ENCODE data around the gene MGLL.
"Not testable (repeated sequence)": the region's sequence is repeated elsewhere in the genome, so short reads cannot be mapped to it uniquely, and the experiment has no call there.

MGLL gene

DNA sequence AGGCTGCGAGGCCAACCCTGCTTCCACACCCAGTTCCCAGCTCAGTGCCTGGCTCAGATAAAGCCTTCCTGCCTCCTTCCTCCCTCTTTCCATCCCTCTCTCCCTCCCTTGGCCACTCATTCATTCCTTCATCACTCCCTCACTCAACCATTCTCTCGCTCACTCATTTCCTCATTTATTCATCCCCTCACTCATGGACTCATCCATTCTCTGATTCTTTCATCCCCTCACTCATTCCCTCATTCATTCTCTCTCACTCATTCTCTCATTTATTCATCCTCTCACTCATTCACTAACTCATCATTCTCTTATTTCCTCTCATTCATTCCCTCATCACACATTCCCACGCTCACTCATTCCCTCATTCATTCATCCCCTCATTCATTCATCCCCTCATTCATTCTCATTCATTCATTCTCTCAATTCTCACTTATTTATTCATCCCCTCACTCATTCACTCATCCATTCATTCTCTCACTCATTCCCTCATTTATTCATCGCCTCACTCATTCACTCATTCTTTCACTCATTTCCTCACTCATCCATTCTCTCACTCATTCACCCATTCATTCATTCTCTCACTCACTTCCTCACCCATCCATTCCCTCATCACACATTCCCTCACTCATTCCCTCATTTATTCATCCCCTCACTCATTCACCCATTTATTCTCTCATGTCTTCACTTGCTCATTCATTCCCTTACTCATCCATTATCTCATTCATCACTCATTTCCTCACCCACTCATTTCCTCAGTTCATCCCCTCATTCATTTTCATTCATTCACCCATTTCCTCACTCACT, 136.4 kb downstream of the MGLL start:
- no peaks in the 10 kb centered on the region for H4K20me1 ChIP-seq
- no peaks in the 10 kb centered on the region for H3K27me3 ChIP-seq
- TF ChIP-seq Cebpa-rat (IDR thresholded peaks at IDR 0.05): no peak
- peaks cover 0 to 8% (median 0%) of the 10 kb centered on the region in 11 experiments; a peak in 5 of 22 replicates for H3K9me3 ChIP-seq (replicated peaks in 1 of 11)
- no peak overlapping the region for H3K9ac ChIP-seq
- H3K4me2 ChIP-seq: no peak overlapping the region; a peak in 1 of 22 replicates
- peaks cover 10 to 75% (median 58%) of the 10 kb centered on the region in 10 experiments for H3K4me1 ChIP-seq
- no peak overlapping the region for H3K27ac ChIP-seq
- H3K36me3 ChIP-seq: no peaks in the 10 kb centered on the region
- no peak overlapping the region for H3K4me3 ChIP-seq

DNA sequence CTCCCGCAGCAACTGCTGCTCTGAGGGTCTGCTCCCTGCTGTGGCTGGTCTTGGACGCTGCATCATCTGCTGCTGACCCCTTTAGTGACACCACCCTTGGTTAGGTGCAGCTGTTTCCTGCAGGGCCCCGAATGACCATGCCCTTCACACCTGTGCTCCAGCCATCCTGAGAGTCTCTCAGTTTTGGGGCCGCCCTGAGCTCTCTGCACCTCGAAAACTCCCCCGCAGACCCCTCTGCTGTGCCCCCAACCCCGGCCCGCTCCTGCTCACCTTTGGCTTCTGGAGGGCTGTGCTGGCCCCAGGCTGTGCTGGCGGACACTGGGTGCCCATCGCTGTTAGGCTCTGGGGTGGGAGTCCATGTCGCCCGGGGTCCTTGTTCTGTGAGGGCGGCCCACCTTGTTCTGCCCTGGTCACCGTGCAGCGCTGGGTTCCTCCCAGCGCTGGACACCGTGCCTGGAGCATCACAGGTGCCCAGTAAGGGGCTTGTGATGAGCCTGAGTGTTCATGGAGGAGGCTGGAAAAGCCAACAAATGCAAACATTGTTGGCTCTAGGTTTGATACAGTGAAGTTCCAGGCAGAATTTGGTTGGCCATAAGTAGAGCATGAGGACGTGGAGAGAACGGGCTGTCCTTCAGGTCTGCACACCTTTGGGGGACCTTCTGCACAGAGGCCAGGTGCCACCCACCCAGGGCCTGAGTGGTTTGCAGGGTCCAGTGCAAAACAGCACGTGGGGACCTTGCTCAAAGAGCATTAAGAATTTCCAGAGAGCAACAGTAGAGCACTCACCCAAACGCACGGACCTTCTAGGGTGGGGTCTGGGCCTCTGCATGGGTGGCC, 137.2 kb downstream of the MGLL start:
- Histone ChIP-seq H3K9me3 (replicated peaks in 1 of 11) (peaks cover 0 to 8% (median 0%) of the 10 kb centered on the region in 11 experiments; a peak in 5 of 22 replicates), H3K4me2 (peak overlapping the region in 5 of 11 experiments; percentile 5 to 28 (median 20); a peak in 5 of 22 replicates), H3K9ac (no peak overlapping the region), H4K20me1 (no peaks in the 10 kb centered on the region; a peak in 1 of 22 replicates), H3K27me3 (no peaks in the 10 kb centered on the region), H3K36me3 (peaks cover 0 to 3% (median 0%) of the 10 kb centered on the region in 11 experiments; a peak in 5 of 22 replicates), H3K4me3 (no peak overlapping the region), H3K4me1 (peaks cover 7 to 75% (median 56%) of the 10 kb centered on the region in 10 experiments), H3K27ac (no peak overlapping the region)
- TF ChIP-seq Cebpa-rat (IDR thresholded peaks at IDR 0.05): no peak

DNA sequence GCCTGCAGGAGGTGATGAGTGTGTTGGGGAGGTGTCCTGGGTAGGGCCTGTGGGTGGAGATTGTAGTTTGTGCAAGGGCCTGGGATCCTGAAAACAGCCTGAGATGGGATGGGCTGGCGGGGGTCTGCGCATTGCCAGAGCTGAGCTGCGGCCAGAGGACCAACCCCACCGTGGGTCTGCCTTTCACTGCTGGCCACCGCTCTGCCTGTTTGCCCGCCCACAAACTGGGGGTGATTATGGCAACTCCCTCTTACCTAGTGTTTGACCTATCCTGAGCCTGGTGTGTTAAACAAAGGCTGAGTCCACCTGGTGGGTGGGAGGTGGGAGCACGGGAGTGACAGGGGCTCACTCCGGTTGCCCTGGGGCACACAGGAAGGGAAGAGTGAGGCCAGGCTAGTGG, 139.8 kb downstream of the MGLL start:
- H3K36me3 ChIP-seq: peaks cover 0 to 26% (median 0%) of the 10 kb centered on the region in 11 experiments; a peak in 8 of 22 replicates
- H3K9me3 ChIP-seq (replicated peaks in 1 of 11): peaks cover 0 to 8% (median 0%) of the 10 kb centered on the region in 11 experiments; a peak in 5 of 22 replicates
- H3K4me1 ChIP-seq: peaks cover 7 to 63% (median 47%) of the 10 kb centered on the region in 10 experiments
- H3K9ac ChIP-seq: no peak overlapping the region; a peak in 1 of 22 replicates
- TF ChIP-seq Cebpa-rat (IDR thresholded peaks at IDR 0.05): no peak
- peak overlapping the region in 10 of 11 experiments; percentile 10 to 78 (median 67); a peak in 16 of 22 replicates for H3K4me2 ChIP-seq
- no peaks in the 10 kb centered on the region for H3K27me3 ChIP-seq
- peaks cover 0 to 3% (median 0%) of the 10 kb centered on the region in 11 experiments; a peak in 2 of 22 replicates for H4K20me1 ChIP-seq
- H3K4me3 ChIP-seq: no peak overlapping the region
- peak overlapping the region in 3 of 11 experiments; percentile 11 to 60 (median 40); a peak in 3 of 22 replicates for H3K27ac ChIP-seq

DNA sequence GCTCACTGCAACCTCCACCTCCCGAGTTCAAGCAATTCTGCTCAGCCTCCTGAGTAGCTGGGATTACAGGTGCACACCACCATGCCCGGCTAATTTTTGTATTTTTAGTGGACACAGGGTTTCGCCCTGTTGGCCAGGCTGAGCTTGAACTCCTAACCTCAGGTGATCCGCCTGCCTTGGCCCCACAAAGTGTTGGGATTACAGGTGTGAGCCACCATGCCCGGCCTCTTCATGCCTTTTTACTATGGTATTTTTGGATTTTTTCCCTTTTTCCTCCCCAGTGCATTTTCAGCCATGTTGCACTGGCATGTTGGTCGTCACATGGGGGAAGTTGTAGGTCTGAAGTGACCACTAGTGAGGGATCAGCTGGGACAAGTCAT, 140.2 kb downstream of the MGLL start:
- H3K27me3 ChIP-seq; H3K4me3 ChIP-seq; H4K20me1 ChIP-seq; H3K9me3 ChIP-seq (replicated peaks in 1 of 11): not testable (repeated sequence)
- Histone ChIP-seq H3K4me1 (peaks cover 7 to 66% (median 51%) of the 10 kb centered on the region in 10 experiments), H3K4me2 (peak overlapping the region in 10 of 11 experiments; percentile 10 to 78 (median 67); a peak in 18 of 22 replicates), H3K27ac (peak overlapping the region in 5 of 11 experiments; percentile 11 to 69 (median 60); a peak in 6 of 22 replicates), H3K9ac (peak overlapping the region in 2 of 11 experiments; percentile 57 to 62; a peak in 1 of 22 replicates), H3K36me3 (peaks cover 0 to 30% (median 0%) of the 10 kb centered on the region in 11 experiments; a peak in 8 of 22 replicates)

DNA sequence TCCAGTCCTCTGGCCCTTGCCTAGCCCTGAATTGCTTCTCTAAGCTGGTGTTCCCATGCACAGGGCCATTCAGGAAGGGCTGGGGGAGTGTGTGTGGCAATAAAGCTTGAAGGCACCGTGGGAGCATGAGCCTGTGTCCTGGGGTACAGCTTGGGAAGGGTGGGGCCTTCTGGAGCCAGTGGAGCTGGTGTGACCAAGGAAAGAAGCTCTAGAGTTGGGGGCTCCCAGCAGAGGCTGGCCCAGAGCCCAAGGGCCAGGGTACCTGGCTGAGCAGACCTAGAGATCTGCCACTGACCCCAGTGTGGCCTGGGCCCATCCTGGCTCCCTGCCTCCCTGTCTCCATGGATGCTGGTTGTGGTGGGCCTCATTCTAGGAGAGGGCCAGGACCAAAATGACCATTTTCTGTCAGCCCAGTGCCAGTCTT, 141.5 kb downstream of the MGLL start:
- Histone ChIP-seq H3K9me3 (replicated peaks in 1 of 11) (peaks cover 0 to 8% (median 0%) of the 10 kb centered on the region in 11 experiments; a peak in 4 of 22 replicates), H3K4me2 (peak overlapping the region in 9 of 11 experiments; percentile 38 to 78 (median 73); a peak in 17 of 22 replicates), H3K27ac (peak overlapping the region in 1 of 11 experiments; percentile 60; a peak in 2 of 22 replicates), H3K27me3 (no peaks in the 10 kb centered on the region), H3K36me3 (peaks cover 0 to 44% (median 0%) of the 10 kb centered on the region in 11 experiments; a peak in 9 of 22 replicates), H4K20me1 (peaks cover 0 to 6% (median 0%) of the 10 kb centered on the region in 11 experiments; a peak in 3 of 22 replicates), H3K9ac (peak overlapping the region in 2 of 11 experiments; percentile 59 to 62; a peak in 1 of 22 replicates), H3K4me3 (no peak overlapping the region), H3K4me1 (peaks cover 7 to 79% (median 64%) of the 10 kb centered on the region in 10 experiments)
- no peak for TF ChIP-seq Cebpa-rat (IDR thresholded peaks at IDR 0.05)

DNA sequence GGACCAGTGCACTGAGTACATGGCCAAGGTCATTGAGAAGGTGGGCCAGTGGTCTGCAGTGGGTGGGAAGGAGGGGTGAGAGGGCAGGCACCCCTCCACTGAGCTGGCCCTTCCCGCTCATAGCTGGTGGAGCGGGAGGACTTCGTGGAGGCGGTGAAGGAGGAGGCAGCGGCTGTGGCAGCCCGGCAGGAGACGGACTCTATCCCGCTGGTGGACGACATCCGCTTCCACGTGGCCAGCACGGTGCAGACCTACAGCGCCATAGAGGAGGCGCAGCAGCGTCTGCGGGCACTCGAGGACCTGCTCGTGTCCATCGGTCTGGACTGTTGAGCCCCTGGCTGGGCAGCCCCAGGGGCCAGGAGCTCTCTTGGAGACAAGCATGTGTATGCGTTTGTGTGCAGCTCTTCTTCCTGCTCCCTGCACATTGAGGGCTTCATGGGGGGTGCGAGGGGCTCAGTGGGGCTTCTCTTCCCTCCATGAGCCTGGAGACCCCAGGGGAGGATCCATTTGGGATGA, 142.1 kb downstream of the MGLL start:
- H3K4me1 ChIP-seq: peaks cover 7 to 80% (median 65%) of the 10 kb centered on the region in 10 experiments
- TF ChIP-seq Cebpa-rat (IDR thresholded peaks at IDR 0.05): no peak

DNA sequence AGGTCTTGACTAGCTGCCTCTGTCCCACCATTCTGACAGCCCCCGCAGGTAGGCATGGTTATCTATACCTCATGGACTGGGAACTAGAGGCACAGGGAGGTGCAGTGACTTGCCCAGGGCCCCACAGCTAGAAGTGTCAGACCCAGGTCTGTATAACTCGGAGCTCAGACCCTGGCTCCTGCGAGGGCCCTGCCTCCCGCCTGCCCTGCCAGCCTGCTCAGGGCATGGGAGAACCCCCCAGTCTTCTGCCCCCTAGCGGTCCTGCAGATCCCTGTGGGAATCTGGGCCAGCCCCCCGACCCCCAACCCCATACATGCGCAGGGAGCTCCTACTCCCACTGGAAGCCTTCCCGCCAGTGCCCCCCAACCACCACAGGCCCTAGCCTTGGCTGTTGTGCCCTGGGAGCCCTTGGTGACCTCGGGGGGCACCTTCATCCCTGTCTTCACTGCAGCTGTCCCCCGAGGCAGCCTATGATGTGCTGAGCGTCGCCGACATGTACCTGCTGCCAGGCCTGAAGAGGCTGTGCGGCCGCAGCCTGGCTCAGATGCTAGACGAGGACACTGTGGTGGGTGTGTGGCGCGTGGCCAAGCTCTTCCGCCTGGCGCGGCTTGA, 142.7 kb downstream of the MGLL start:
- H4K20me1 ChIP-seq: peaks cover 0 to 15% (median 0%) of the 10 kb centered on the region in 11 experiments; a peak in 4 of 22 replicates
- no peak for TF ChIP-seq Cebpa-rat (IDR thresholded peaks at IDR 0.05)
- peaks cover 0 to 45% (median 0%) of the 10 kb centered on the region in 11 experiments; a peak in 9 of 22 replicates for H3K36me3 ChIP-seq
- no peak overlapping the region for H3K4me3 ChIP-seq
- H3K4me1 ChIP-seq: peaks cover 7 to 75% (median 61%) of the 10 kb centered on the region in 10 experiments
- H3K27ac ChIP-seq: no peak overlapping the region
- H3K9ac ChIP-seq: no peak overlapping the region
- H3K27me3 ChIP-seq: no peaks in the 10 kb centered on the region
- peaks cover 0 to 8% (median 0%) of the 10 kb centered on the region in 11 experiments; a peak in 4 of 22 replicates for H3K9me3 ChIP-seq (replicated peaks in 1 of 11)
- no peak overlapping the region for H3K4me2 ChIP-seq

More for the DNA sequence above, 142.1 kb downstream of the MGLL start:
- Histone ChIP-seq H3K4me3 (no peak overlapping the region), H3K27ac (no peak overlapping the region), H3K27me3 (no peaks in the 10 kb centered on the region), H4K20me1 (peaks cover 0 to 10% (median 0%) of the 10 kb centered on the region in 11 experiments; a peak in 3 of 22 replicates), H3K9me3 (replicated peaks in 1 of 11) (peaks cover 0 to 8% (median 0%) of the 10 kb centered on the region in 11 experiments; a peak in 4 of 22 replicates), H3K36me3 (peaks cover 0 to 45% (median 0%) of the 10 kb centered on the region in 11 experiments; a peak in 9 of 22 replicates), H3K4me2 (peak overlapping the region in 4 of 11 experiments; percentile 55 to 77 (median 74); a peak in 4 of 22 replicates), H3K9ac (no peak overlapping the region)
